DMS114 treated with DMSO at 0.1 percent for 48 hours (cell line): ENCODE results near the gene IPO13.

ENCODE experiments used
- DNase-seq: peaks from one replicate; lab custom pipeline; 2025; ENCODE audit not compliant: unreplicated experiment; lab: John Stamatoyannopoulos, UW

The IPO13 gene, protein sequence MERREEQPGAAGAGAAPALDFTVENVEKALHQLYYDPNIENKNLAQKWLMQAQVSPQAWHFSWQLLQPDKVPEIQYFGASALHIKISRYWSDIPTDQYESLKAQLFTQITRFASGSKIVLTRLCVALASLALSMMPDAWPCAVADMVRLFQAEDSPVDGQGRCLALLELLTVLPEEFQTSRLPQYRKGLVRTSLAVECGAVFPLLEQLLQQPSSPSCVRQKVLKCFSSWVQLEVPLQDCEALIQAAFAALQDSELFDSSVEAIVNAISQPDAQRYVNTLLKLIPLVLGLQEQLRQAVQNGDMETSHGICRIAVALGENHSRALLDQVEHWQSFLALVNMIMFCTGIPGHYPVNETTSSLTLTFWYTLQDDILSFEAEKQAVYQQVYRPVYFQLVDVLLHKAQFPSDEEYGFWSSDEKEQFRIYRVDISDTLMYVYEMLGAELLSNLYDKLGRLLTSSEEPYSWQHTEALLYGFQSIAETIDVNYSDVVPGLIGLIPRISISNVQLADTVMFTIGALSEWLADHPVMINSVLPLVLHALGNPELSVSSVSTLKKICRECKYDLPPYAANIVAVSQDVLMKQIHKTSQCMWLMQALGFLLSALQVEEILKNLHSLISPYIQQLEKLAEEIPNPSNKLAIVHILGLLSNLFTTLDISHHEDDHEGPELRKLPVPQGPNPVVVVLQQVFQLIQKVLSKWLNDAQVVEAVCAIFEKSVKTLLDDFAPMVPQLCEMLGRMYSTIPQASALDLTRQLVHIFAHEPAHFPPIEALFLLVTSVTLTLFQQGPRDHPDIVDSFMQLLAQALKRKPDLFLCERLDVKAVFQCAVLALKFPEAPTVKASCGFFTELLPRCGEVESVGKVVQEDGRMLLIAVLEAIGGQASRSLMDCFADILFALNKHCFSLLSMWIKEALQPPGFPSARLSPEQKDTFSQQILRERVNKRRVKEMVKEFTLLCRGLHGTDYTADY

DNA sequence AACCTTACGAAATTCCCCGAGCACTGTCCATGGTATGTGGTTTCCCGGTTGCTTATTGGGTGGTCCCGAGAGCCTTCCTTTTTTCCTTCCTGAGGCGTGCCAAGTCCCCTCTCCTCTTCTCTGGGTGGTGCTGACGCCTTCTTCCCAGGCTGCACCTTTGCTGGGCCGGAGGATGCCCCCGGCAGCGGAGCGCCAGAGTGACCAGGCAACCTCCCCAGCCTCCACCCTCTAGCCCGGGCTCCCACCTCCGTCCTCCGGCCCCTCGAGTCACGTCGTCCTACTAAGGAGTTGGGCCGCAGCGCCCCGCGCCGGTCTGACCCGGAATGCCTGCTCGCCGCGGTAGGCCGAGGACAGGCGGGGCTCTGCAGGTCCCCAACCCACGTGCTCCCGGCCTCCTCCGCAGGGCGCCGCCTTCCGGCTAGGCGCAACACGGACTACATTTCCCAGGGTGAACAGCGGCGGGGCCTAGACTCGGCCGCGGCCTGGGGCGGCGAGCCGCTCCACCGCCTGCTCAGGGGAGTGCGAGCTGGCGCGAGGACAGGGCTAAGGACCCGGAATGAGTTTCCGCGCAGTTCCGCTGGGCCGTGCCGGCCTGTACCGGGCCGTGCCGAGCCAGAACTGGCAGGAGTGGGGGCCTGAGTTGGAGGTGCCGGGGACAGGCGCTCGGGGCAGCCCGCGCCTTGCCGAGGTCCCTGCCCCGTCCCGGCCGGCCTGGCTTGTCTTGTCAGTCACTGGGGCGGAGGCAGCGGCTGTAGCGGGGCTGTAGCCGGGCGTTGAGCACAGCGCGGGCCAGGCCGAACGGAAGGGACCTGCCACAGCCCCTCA lies at the start of gene IPO13:
TSS of gene IPO13 (plus strand) at position 715 of the 825 bp plus-strand sequence. CDS start 651 bp downstream, outside the sequence.
- peak; percentile 90 for DNase-seq

DNA sequence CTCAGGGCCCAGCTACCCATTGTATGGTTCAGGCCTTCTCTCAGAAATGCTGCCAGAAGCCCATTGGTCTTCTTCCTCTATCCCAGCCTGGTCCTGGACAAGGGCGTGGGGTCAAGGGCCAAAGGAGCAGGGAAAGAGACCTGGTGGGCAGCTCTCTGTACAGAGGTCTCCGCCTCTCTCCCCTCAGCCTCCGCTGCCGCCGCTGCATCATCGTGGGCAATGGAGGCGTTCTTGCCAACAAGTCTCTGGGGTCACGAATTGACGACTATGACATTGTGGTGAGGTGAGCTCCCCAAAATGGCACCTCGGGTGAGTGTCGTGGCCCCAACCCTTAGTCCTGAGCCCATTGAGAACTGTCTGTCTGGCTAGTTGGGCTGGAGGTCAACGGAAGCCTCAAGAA lies 47.8 kb upstream of the IPO13 start:
- no peak for DNase-seq

DNA sequence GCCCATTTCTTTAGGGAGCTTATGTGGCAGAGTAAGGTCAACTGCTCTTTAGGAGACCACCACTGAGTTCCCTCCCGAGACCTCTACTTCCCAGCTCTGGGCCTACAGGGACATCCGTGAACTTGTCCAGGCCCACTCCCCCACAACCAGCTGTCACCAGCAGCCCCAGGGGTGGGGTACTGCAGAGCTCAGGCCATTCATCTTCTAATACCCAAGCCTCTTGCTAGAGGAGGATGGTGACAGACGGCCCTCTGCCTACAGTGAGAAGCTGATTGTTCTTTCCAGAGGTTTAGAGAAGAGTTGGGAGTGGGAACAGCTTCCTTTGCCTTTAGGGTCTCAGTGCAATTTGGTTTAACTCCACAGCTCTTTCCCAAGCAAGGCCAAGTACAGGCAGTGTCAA lies 46.4 kb upstream of the IPO13 start:
- DNase-seq: no peak

DNA sequence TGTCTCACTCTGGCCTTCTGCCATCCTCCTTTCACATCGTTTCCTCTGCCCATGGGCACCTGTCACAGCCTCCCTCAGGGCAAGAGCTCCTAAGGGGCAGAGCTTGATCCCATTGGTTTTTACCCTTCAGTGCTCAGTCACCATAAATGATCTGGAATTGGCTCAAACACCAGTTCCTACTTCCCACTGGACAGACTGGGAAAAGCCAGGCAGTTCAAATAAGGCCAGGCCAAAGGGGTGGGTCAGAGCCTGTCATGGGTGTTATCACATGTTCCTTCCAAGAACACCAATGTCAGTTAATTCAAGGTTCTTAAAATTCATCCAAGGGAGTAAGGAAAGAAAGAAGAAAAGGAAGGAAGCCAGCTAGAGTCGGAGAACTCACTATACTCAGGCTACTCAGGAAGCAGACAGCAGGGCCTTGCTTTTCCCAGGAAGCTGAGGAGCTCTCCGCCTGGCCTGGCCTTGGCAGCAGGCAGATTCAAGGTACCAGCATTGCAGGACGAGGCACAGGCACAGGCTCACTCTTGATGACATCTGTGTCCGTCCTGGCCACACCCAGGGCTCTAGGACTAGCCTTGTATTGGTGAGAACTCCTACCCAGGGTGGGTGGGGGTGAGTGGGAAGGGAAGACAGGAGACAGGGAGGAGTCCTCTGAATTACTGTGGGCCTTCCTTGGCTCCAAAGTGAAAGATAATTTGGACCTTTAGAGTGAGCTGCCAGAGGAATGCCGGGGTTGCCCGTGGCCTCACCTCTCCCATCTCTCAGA lies 45.4 kb upstream of the IPO13 start:
- DNase-seq: no peak

DNA sequence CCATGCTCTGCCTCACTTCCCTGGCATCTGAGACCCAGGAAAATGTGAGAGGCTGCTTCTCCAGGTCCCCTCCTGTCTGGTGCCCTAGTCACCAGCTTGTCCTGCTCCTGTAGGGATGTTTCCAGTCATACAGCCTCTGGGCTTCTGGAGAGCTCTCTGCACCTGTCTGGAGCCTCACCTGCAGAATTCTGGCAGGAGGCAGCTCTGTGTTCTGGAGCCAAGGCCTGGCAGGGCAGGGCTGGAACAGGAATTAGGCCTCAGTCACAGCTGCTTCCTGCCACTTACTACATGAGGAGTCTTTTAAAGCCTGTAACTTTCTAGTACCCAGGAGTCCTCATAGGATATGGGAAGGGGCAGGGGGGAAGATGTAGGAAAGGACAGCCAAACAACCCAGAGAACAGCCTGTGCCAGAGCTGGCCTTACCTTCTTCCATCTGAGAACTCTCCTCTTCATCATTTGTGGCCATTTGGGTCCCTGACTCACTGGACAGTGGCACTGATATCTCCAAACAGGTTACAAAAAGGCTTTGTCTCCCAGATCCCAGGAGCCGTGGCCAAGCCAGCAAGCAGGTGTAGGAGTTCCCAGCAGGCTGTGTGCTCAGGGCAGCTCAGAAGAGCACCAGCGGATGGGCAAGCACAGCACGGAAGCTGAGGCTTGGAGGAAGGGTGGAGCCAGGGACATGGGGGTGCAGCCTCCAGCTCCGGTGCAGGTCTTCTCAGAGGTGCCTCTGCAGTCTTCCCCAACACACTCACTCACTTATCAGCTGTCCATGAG lies 44.5 kb upstream of the IPO13 start:
- DNase-seq: no peak

DNA sequence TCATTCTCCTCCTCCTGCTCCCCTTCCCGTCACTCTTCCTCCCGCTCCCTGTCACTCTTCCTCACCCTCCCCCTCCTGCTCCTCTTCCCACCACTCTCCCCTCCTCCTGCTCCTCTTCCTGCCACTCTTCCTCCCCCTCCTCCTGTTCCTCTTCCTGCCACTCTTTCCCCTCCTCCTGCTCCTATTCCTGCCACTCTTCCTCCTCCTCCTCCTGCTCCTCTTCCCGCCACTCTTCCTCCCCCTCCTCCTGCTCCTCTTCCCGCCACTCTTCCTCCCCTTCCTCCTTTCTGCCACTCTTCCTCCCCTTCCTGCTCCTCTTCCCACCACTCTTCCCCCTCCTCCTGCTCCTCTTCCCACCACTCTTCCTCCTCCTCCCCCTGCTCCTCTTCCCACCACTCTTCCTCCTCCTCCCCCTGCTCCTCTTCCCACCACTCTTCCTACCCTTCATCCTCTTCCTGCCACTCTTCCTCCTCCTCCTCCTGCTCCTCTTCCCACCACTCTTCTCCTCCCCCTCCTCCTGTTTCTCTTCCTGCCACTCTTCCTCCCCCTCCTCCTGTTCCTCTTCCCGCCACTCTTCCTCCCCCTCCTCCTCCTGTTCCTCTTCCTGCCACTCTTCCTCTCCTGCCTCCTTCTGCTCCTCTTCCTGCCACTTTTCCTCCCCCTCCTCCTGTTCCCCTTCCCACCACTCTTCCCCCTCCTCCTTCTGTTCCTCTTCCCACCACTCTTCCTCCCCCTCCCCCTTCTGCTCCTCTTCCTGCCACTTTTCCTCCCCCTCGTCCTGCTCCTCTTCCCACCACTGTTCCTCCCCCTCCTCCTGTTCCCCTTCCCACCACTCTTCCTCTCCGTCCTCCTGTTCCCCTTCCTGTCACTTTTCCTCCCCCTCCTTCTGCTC lies 41.8 kb upstream of the IPO13 start:
- DNase-seq: no peak

DNA sequence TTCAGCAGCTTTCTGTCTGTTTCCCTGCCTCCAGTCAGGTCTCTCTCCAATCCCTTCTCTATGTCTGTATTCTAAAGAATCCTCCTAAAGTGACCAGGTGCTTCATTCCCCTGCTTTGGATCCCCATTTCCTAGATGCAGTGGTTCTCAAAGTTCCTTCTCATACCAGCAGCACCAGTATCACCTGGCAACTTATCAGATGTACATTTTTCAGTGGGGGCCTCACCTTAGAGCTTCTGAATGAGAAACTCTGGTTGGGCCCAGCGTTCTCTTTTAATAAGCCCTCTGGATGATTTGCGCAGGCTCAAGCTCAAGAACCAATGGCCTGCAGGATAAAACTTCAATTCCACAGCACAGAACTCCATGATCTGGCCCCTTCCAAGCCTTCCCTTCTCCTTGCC lies 38.5 kb upstream of the IPO13 start:
- no peak for DNase-seq

DNA sequence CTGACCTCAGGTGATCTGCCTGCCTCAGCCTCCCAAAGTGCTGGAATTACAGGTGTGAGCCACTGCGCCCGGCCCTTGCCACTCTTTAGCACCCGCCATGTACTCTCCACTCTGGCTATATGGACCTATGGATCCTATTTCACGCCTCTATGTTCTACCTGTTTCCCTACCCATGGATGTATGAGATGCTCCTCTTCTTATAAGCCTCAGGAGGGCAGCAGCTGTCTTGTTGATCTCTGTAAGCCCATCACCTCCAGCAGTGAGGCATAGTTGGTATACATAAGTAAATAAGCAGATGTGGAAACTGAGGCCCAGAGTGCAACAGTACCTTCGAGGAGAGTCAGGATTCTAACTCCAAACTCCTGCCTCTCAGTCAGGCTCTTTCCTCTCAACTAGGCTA lies 37.9 kb upstream of the IPO13 start:
- DNase-seq: no peak

DNA sequence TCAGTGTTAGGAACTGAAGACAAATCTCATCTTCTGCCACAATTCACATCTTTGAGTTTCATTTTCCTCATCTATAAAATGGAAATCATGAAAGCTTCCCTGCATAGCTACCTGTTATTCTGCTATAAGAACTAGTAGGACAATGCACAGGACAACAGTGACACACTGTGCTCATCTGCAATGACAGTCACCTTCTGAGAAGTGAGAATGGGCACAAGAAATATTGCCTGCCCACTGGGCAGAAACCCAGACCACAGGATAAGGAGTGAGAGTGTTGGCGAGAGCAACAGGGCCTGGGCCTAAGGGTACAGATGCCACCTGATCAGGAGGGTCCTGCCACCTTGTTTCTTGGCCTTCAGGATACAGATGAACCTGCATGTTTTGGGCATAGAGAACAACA lies 36.4 kb upstream of the IPO13 start:
- DNase-seq: no peak

DNA sequence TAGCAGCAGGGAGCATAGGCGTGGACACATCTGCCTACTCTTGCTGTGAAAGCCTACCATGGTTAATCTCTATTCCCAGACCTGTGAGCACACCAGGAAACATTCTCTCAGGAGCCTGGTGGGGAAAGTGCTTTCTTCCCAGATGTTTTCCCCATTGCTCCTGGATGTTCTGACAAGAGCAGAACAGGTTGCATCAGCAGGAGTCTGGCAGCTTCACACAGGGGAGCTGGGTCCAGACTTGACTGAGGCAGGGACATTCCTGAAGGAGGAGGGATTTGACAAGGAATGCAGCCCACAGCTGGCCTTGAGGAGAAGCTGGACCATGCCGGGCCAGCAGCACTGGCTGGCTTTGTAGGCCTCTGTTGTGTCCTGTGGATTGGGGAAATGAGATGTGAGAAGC lies 34.1 kb upstream of the IPO13 start:
- DNase-seq: no peak

DNA sequence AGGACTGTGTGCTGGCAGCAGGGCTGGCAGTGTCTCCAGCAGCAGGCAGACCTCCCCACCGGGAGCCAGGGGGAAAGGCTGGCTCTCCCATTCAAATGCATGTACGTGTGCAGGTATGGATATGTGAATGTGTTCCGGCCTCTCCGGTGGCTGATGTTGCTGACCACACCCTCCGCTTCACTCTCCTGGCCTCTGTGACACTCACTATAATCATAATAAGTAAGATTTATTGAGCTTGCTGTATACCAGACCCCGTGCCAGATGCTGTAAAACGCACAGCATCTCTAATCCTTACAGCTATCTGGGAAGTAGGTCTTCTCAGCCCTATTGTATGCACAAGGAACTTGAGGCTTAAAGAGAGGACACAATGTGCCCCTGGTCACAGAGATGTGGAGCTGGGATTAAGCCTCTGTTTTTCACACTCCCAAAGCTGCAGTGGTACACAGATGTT lies 33.7 kb upstream of the IPO13 start:
- DNase-seq: no peak

DNA sequence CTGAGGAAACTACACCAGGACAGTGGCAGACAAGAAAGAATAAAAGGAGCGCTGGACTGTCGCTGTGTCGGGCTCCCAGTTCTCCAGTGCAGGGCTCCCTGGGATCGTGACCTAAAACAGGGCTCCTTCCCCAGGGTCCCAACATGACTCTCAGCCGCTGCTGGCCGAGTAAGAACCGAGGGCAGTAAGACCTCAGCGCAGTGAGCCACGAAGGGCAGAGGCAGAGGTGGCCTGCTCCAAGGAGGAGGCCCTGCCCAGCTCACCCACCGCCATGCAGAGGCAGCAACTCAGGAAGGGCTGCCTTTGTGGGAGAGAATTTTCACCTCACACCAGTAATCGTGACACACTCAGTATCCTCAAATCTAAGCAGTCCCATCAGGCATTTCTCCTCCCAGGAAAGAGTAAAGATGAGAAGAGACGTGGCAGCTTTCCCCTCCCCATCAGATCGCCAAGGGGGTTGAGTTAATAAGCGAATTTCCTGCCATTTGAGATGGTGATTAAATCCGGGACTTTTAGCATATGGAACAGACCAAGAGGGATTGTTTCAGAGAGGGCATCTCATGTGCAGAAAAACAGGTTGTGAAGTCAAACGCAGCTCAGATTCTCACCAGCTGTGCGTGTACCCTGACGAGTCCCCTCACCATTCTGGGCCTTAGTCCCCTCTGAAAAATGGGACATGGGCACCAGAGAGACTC lies 32.9 kb upstream of the IPO13 start:
- no peak for DNase-seq

DNA sequence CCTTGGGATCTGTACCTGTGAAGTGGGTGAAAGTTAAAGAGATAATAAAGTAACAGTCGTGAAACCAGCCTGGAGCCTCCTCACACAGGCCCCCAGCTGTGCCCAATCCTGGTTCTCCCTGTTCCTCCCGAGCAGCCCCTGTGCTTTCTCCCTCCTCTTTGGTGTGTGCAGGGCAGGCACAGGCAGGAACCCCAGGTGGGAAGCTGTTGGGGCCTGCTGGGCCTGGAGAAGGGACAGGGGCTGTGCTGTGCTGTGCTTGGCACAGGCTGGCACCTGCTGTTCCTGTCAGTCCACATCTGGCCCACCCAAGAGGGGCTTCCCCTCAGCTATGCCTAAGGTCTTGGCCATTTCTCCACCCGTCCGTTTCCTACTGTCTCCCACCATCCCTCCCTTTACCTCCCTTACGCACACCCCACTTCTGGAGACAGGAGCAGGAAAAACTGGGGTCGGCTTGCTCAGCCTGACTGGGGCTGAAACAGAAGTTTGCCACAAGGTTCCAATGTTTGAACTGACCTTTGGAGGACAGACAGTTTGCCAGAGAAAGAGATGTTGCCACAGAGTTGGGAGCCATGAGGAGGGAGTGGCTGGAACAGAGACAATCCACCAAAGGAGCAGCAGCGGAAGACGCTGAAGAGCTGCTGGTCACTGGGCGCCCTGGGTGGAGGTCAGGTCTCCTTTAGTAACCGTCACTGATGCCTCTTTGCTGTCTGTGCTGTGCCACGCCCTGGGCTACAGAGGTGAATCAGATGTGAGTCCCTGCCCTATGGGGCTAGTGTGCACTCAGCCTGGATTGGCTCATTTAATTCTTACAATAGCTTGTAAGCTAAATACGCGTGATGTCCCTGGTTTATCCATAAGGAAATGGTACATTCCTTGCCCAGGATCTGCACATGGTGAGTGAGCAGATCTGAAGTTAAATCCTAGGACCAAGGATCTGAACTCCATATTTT lies 31.9 kb upstream of the IPO13 start:
- DNase-seq: no peak

DNA sequence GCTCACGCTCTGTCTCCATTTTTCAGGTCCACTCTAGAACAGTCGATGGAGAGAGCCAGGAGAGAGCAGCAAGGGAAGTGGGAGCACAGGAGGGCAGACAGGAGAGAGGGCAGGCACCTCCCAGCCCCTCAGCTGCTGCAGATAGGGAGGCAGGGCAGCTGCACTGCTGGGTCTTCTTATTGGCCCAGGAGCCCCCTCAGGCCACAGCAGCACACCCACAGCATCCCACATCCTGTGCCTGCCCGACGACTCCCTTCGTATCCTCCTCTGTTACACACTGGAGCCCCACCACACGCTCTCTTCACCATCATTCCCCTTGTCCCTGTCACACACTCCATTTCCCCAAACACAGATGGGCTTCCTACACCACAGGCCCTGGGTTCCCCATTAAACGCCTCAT lies 26.8 kb upstream of the IPO13 start:
- DNase-seq: no peak

DNA sequence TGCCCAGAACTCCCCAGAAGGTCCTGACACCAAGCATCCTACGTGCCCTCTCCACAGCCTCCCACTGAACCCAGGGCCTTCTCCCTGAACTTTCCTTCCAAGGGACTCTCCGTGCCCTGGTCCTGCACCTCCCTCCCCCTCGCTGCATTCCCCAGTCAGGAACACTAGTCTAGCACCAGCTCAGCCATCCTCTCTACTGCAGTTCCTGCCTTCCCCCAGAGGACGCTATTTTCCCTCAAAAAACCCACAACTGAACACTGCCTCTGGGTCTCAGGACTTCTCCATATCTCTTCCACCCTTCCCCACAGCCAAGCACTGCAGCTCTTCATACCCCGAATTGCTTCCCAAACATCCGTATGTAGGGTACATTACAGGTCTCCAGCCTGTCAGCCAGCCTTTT lies 25.7 kb upstream of the IPO13 start:
- no peak for DNase-seq

DNA sequence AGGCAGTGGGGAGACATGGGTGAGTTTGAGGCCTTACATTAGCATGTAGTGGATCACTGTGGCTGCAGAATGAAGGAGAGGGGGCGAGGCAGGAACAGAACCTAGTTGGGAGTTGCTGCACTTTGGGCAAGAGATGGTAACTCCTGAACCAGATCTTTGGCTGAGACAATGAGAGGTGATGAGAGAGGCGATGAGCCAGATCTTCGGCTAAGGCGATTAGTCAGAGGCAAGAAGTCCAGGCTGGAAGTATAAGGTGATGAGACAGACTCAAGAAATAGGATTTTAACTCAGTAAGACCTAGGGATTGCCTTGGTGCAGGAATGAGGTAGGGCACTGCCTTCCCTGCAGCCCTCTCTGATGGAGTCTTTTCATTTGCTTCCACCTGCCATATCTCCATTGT lies 22.2 kb upstream of the IPO13 start:
- DNase-seq: no peak

DNA sequence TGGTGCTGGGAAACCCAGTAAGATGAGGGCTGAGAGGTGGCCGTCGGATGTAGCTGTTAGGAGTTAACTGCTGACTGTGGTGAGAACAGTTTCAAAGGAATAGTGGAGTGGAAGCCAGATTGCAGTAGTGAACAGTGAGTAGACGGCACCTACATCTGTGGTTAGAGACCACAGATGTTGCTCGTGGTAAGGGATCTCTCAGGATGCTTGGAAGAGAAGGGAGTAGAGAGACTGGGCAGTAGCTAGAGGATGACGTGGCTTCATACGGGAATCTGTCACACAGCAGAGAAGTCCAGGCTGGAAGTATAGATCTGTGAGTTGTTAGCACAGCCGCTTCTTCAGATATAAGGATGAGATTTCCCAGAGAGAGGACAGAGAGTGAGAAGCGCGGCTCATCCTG lies 20.9 kb upstream of the IPO13 start:
- DNase-seq: no peak
